ENCODE results near the gene MLX. TPM values are rescaled to one million over a fixed set of nuclear protein-coding genes. Genes with fewer than 3 reads are reported as not detected.

Gene MLX
- total RNA-seq, 1 donor from 2014 or later = 45.9 TPM

DNA sequence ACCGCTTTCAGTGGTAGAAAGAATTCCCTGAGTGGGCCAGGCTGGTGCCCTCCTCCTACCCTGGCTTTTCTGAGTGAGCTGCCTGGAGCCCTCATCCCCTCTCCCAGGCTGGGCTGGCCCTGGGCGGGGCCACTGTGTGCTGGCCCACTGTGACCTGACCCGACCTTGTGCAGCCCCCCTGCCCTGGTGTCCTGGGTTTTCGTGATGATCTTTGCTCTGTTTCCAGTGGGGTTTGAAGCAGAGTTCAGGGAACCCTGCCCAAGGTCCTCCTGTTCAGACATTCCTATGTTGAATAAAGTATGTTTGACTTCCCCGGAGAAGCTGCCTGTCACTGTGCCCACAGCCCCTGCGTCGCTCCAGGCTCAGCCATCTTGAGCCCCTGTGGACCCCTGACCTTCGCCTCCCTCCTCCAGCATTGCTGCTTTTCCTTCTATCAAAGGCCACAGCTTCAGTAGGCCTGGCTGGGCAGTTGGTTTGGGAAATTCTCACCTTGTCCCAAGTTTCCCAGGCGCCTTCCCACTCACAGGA, 44.6 kb upstream of the MLX start:
- H3K36me3 Mint-ChIP-seq (ENCODE audit: low read depth, unreplicated experiment) = peaks cover 28% of the 10 kb centered on the region

DNA sequence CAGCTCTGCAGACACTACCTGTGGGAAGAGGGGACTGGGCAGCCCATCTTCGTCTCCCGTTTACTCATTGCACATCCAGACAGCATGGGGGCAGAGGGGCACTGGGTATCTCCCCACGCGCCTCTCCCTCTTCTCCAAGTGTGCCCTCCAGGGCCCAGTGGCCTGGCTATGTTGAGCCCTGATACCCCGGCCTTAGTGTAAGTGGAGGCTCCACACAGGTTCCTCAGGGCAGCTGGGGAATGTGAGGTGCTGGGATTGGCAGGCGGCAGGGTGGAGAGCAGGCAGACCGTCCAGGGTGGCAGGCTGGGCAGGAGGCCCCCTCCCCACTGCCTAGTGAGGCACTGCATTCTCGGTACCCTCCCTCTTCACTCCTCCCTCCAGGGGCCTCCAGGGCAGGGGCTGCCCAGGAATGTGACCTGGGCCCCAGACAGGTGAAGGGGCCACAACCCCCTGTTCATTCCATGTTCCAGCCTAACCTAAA, 44.1 kb upstream of the MLX start:
- DNase-seq (ENCODE audit: low spot score) = no peak
- peaks cover 29% of the 10 kb centered on the region for H3K36me3 Mint-ChIP-seq (ENCODE audit: low read depth, unreplicated experiment)
- no peaks in the 10 kb centered on the region for H3K9me3 Mint-ChIP-seq (ENCODE audit: unreplicated experiment)
- peaks cover 63% of the 10 kb centered on the region for H3K4me1 Mint-ChIP-seq (ENCODE audit: unreplicated experiment)
- H3K4me3 Mint-ChIP-seq (ENCODE audit: unreplicated experiment) = peak overlapping the region; percentile 47
- TF ChIP-seq, protein P1, sequence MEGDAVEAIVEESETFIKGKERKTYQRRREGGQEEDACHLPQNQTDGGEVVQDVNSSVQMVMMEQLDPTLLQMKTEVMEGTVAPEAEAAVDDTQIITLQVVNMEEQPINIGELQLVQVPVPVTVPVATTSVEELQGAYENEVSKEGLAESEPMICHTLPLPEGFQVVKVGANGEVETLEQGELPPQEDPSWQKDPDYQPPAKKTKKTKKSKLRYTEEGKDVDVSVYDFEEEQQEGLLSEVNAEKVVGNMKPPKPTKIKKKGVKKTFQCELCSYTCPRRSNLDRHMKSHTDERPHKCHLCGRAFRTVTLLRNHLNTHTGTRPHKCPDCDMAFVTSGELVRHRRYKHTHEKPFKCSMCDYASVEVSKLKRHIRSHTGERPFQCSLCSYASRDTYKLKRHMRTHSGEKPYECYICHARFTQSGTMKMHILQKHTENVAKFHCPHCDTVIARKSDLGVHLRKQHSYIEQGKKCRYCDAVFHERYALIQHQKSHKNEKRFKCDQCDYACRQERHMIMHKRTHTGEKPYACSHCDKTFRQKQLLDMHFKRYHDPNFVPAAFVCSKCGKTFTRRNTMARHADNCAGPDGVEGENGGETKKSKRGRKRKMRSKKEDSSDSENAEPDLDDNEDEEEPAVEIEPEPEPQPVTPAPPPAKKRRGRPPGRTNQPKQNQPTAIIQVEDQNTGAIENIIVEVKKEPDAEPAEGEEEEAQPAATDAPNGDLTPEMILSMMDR (IDR thresholded peaks at IDR 0.05; ENCODE audit: unreplicated experiment) = no peak
- peaks cover 17% of the 10 kb centered on the region for H3K27me3 Mint-ChIP-seq (ENCODE audit: unreplicated experiment)
- H3K27ac Mint-ChIP-seq (ENCODE audit: unreplicated experiment) = peak overlapping the region; percentile 57

More for the DNA sequence above, 44.6 kb upstream of the MLX start:
- Mint-ChIP-seq H3K9me3 (ENCODE audit: unreplicated experiment) (no peaks in the 10 kb centered on the region), H3K4me3 (ENCODE audit: unreplicated experiment) (peak overlapping the region; percentile 47), H3K27me3 (ENCODE audit: unreplicated experiment) (peaks cover 17% of the 10 kb centered on the region), H3K4me1 (ENCODE audit: unreplicated experiment) (peaks cover 66% of the 10 kb centered on the region), H3K27ac (ENCODE audit: unreplicated experiment) (peak overlapping the region; percentile 74)
- DNase-seq (ENCODE audit: low spot score) = no peak
- TF ChIP-seq, protein P1 (IDR thresholded peaks at IDR 0.05; ENCODE audit: unreplicated experiment) = no peak

GRCh38 chr17:42525221-42525620, 41.7 kb upstream of the MLX start:
- H3K4me1 Mint-ChIP-seq (ENCODE audit: unreplicated experiment) = peaks cover 46% of the 10 kb centered on the region
- peaks cover 6% of the 10 kb centered on the region for H3K27me3 Mint-ChIP-seq (ENCODE audit: unreplicated experiment)
- DNase-seq (ENCODE audit: low spot score) = no peak
- H3K4me3 Mint-ChIP-seq (ENCODE audit: unreplicated experiment) = no peak overlapping the region
- no peaks in the 10 kb centered on the region for H3K9me3 Mint-ChIP-seq (ENCODE audit: unreplicated experiment)
- peaks cover 25% of the 10 kb centered on the region for H3K36me3 Mint-ChIP-seq (ENCODE audit: low read depth, unreplicated experiment)
- TF ChIP-seq, protein P1 (IDR thresholded peaks at IDR 0.05; ENCODE audit: unreplicated experiment) = no peak
- peak overlapping the region; percentile 74 for H3K27ac Mint-ChIP-seq (ENCODE audit: unreplicated experiment)

GRCh38 chr17:42526031-42526444, 40.9 kb upstream of the MLX start:
- H3K27me3 Mint-ChIP-seq (ENCODE audit: unreplicated experiment) = peaks cover 6% of the 10 kb centered on the region
- DNase-seq (ENCODE audit: low spot score) = no peak
- TF ChIP-seq, protein P1 (IDR thresholded peaks at IDR 0.05; ENCODE audit: unreplicated experiment) = no peak
- no peak overlapping the region for H3K4me3 Mint-ChIP-seq (ENCODE audit: unreplicated experiment)
- no peaks in the 10 kb centered on the region for H3K9me3 Mint-ChIP-seq (ENCODE audit: unreplicated experiment)
- H3K27ac Mint-ChIP-seq (ENCODE audit: unreplicated experiment) = peak overlapping the region; percentile 94
- peaks cover 41% of the 10 kb centered on the region for H3K4me1 Mint-ChIP-seq (ENCODE audit: unreplicated experiment)
- H3K36me3 Mint-ChIP-seq (ENCODE audit: low read depth, unreplicated experiment) = peaks cover 22% of the 10 kb centered on the region

DNA sequence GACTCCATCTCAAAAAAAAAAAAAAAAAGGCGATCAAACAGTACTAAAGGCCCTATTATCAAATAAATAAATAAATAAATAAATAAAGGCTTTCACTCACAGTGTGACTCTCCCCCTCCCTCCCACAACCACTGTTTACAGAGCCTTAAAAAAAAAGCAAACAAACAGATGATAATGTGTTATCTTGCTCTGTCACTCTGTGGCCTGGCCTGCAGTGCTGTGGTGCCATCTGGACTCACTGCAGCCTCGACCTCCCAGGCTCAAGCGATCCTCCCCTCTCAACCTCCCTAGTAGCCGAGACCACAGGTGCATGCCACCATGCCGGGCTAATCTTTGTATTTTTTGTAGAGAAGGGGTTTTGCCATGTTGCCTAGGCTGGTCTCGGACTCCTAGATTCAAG, 39.0 kb upstream of the MLX start:
- Mint-ChIP-seq H3K27ac (ENCODE audit: unreplicated experiment) (peak overlapping the region; percentile 24), H3K4me1 (ENCODE audit: unreplicated experiment) (peaks cover 29% of the 10 kb centered on the region), H3K9me3 (ENCODE audit: unreplicated experiment) (no peaks in the 10 kb centered on the region), H3K36me3 (ENCODE audit: low read depth, unreplicated experiment) (peaks cover 8% of the 10 kb centered on the region), H3K27me3 (ENCODE audit: unreplicated experiment) (peaks cover 6% of the 10 kb centered on the region), H3K4me3 (ENCODE audit: unreplicated experiment) (no peak overlapping the region)
- TF ChIP-seq, protein P1 (IDR thresholded peaks at IDR 0.05; ENCODE audit: unreplicated experiment) = no peak
- no peak for DNase-seq (ENCODE audit: low spot score)

All from endothelial cell (in vitro differentiated cells).